DOHH2 (cell line): ENCODE results near the gene RNF135.
"Not testable (repeated sequence)": the region's sequence is repeated elsewhere in the genome, so short reads cannot be mapped to it uniquely, and the experiment has no call there.

Source experiments
- H3F3A ChIP-seq: fragments of 200-600 bp; sonication (generic), shearing (Covaris generic); 2 replicates; pipeline ENCODE4 v1.6.0; 2016; ENCODE audit warnings: antibody characterized with exemption, mild to moderate bottlenecking; ENCODE audit not compliant: control insufficient read depth, insufficient read depth
- H3K27ac ChIP-seq: fragments of 200-600 bp; sonication (generic); 2 replicates; pipeline ENCODE4 v1.5.1; 2014; ENCODE audit warnings: low read depth, mild to moderate bottlenecking, low read length, moderate library complexity
- H3K27me3 ChIP-seq: fragments of 200-600 bp; sonication (generic); 2 replicates; pipeline ENCODE4 v1.6.1; 2014; ENCODE audit warnings: mild to moderate bottlenecking, low read length, mixed read lengths; ENCODE audit not compliant: control insufficient read depth
- H3K36me3 ChIP-seq: fragments of 200-600 bp; sonication (generic); 2 replicates; pipeline ENCODE4 v1.6.1; 2014; ENCODE audit warnings: mild to moderate bottlenecking, low read length, moderate library complexity, mixed read lengths; ENCODE audit not compliant: control insufficient read depth
- H3K4me1 ChIP-seq: fragments of 200-600 bp; sonication (generic); 2 replicates; pipeline ENCODE4 v1.6.1; 2014; ENCODE audit warnings: mild to moderate bottlenecking, low read length, mixed read lengths; ENCODE audit not compliant: control insufficient read depth
- H3K4me2 ChIP-seq: fragments of 200-600 bp; sonication (generic); 2 replicates; pipeline ENCODE4 v1.6.0; 2014; ENCODE audit warnings: mild to moderate bottlenecking, low read length, moderate library complexity
- H3K4me3 ChIP-seq: fragments of 200-600 bp; sonication (generic); 2 replicates; pipeline ENCODE4 v1.5.1; 2014; ENCODE audit warnings: mild to moderate bottlenecking, low read length, mixed read lengths
- H3K79me2 ChIP-seq: fragments of 200-600 bp; sonication (generic); 2 replicates; pipeline ENCODE4 v1.6.1; 2014; ENCODE audit warnings: mild to moderate bottlenecking, low read length, mixed read lengths; ENCODE audit not compliant: control insufficient read depth
- H3K9me2 ChIP-seq: fragments of 200-600 bp; sonication (generic); replicated peaks from 2 replicates; pipeline ENCODE4 v1.6.1; 2014; ENCODE audit warnings: mild to moderate bottlenecking, low read length, mixed read lengths; ENCODE audit not compliant: control insufficient read depth
- H3K9me3 ChIP-seq: fragments of 200-600 bp; sonication (generic); 2 replicates; pipeline ENCODE4 v1.6.1; 2014; ENCODE audit warnings: antibody characterized with exemption, low read length, mixed read lengths; ENCODE audit not compliant: control insufficient read depth, insufficient read depth
- H4K20me1 ChIP-seq: fragments of 200-600 bp; sonication (generic); 2 replicates; pipeline ENCODE4 v1.6.0; 2014; ENCODE audit warnings: low read depth, mild to moderate bottlenecking, antibody characterized with exemption, low read length, moderate library complexity; ENCODE audit not compliant: control insufficient read depth, insufficient read depth
- EZH2phosphoT487 ChIP-seq: fragments of 200-600 bp; sonication (generic); IDR thresholded peaks from 2 replicates; pipeline ENCODE4 v1.6.1; 2017; ENCODE audit warnings: borderline replicate concordance, mild to moderate bottlenecking, antibody characterized with exemption, low read length, moderate library complexity, mixed read lengths
- TF ChIP-seq, protein P1 (sequence below): fragments of 200-600 bp; sonication (generic); IDR thresholded peaks from one replicate; pipeline ENCODE4 v1.5.1; 2014; ENCODE audit warnings: antibody characterized with exemption, mild to moderate bottlenecking, low read depth, low read length; ENCODE audit not compliant: poor library complexity, severe bottlenecking

RNF135 gene

GRCh38 chr17:30929081-30929633 is 41.7 kb upstream of the RNF135 start:
- no peak overlapping the region for H3K4me2 ChIP-seq
- peaks cover 5% of the 10 kb centered on the region; the same call in 1 of the 2 replicates for H3K27me3 ChIP-seq
- no peaks in the 10 kb centered on the region for H3F3A ChIP-seq
- no peaks in the 10 kb centered on the region for H3K9me3 ChIP-seq
- H3K27ac ChIP-seq: no peak overlapping the region
- peaks cover 5% of the 10 kb centered on the region for H3K4me1 ChIP-seq
- H4K20me1 ChIP-seq: no peaks in the 10 kb centered on the region
- no peaks in the 10 kb centered on the region for H3K9me2 ChIP-seq
- TF ChIP-seq EZH2phosphoT487: no peak
- TF ChIP-seq, protein P1, sequence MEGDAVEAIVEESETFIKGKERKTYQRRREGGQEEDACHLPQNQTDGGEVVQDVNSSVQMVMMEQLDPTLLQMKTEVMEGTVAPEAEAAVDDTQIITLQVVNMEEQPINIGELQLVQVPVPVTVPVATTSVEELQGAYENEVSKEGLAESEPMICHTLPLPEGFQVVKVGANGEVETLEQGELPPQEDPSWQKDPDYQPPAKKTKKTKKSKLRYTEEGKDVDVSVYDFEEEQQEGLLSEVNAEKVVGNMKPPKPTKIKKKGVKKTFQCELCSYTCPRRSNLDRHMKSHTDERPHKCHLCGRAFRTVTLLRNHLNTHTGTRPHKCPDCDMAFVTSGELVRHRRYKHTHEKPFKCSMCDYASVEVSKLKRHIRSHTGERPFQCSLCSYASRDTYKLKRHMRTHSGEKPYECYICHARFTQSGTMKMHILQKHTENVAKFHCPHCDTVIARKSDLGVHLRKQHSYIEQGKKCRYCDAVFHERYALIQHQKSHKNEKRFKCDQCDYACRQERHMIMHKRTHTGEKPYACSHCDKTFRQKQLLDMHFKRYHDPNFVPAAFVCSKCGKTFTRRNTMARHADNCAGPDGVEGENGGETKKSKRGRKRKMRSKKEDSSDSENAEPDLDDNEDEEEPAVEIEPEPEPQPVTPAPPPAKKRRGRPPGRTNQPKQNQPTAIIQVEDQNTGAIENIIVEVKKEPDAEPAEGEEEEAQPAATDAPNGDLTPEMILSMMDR: no peak
- no peaks in the 10 kb centered on the region for H3K79me2 ChIP-seq
- no peak overlapping the region for H3K4me3 ChIP-seq
- H3K36me3 ChIP-seq: no peaks in the 10 kb centered on the region

DNA sequence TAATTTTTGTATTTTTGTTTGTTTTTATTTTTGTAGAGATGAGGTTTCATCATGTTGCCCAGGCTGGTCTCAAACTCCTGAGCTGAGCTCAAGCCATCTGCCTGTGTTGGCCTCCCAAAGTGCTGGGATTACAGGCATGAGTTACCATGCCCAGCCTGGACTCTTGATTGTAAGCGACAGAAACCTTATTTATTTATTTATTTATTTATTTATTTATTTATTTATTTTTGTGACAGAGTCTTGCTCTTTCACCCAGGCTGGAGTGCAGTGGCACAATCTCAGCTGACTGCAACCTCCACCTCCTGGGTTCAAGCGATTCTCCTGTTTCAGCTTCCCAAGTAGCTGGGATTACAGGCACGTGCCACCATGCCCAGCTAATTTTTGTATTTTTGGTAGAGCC is 41.0 kb upstream of the RNF135 start:
- H4K20me1 ChIP-seq, H3K4me3 ChIP-seq, H3K9me3 ChIP-seq, H3K36me3 ChIP-seq, H3K27me3 ChIP-seq, H3K27ac ChIP-seq, H3F3A ChIP-seq, H3K9me2 ChIP-seq, H3K4me2 ChIP-seq, H3K4me1 ChIP-seq, H3K79me2 ChIP-seq: not testable (repeated sequence)

DNA sequence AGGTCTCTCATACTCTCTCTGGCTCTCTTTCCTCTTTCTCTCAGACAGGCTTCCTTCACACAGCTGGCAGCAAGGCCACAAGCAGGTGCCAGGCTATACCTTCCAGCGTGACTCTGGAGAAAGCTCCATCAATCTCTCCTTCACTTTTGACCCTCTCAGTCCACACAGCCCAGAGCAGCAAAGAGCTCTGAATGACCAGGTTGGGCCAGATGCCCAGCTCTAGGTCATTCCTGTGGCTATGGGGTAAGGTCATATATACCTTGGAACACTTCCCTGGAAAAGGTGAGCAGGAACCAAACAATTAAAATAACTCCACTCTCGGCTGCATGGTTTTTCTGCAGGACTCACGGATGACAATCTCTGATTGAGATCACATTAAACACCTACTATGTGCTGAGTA is 40.3 kb upstream of the RNF135 start:
- H3K27me3 ChIP-seq: no peaks in the 10 kb centered on the region
- H3K4me3 ChIP-seq: no peak overlapping the region
- H3K9me3 ChIP-seq: no peaks in the 10 kb centered on the region
- no peaks in the 10 kb centered on the region for H4K20me1 ChIP-seq
- no peak overlapping the region for H3K27ac ChIP-seq
- H3K36me3 ChIP-seq: no peaks in the 10 kb centered on the region
- H3K9me2 ChIP-seq: no peaks in the 10 kb centered on the region
- H3K79me2 ChIP-seq: no peaks in the 10 kb centered on the region
- TF ChIP-seq, protein P1: no peak
- no peak for TF ChIP-seq EZH2phosphoT487
- H3K4me1 ChIP-seq: peaks cover 5% of the 10 kb centered on the region
- H3K4me2 ChIP-seq: no peak overlapping the region
- no peaks in the 10 kb centered on the region for H3F3A ChIP-seq

GRCh38 chr17:30931582-30931981 is 39.3 kb upstream of the RNF135 start:
- H3K4me1 ChIP-seq, H3K9me2 ChIP-seq, H3K79me2 ChIP-seq, H3K27me3 ChIP-seq, H4K20me1 ChIP-seq, H3K9me3 ChIP-seq, H3K36me3 ChIP-seq, H3K27ac ChIP-seq, H3F3A ChIP-seq, H3K4me3 ChIP-seq, H3K4me2 ChIP-seq: not testable (repeated sequence)
